Ishikawa (cell line): ENCODE data around the gene SLC22A3.

Source experiments
- FOXM1 ChIP-seq: IDR thresholded peaks from 2 replicates; pipeline ENCODE4 v1.6.1; 2012; ENCODE audit warnings: low read depth, borderline replicate concordance
- NFIC ChIP-seq: IDR thresholded peaks from 2 replicates; pipeline ENCODE4 v1.6.1; 2012
- TAF1 ChIP-seq: IDR thresholded peaks from 2 replicates; pipeline ENCODE4 v1.6.1; 2012; ENCODE audit warnings: low read depth, mild to moderate bottlenecking
- TCF12 ChIP-seq: IDR thresholded peaks from 2 replicates; pipeline ENCODE4 v1.6.1; 2012; ENCODE audit warnings: low read depth
- TF ChIP-seq, protein P1 (sequence below): IDR thresholded peaks from 2 replicates; pipeline ENCODE4 v1.6.1; 2012; ENCODE audit warnings: low read depth, mild to moderate bottlenecking
- TF ChIP-seq, protein P2 (sequence below): IDR thresholded peaks from 2 replicates; pipeline ENCODE4 v1.6.1; 2012

DNA sequence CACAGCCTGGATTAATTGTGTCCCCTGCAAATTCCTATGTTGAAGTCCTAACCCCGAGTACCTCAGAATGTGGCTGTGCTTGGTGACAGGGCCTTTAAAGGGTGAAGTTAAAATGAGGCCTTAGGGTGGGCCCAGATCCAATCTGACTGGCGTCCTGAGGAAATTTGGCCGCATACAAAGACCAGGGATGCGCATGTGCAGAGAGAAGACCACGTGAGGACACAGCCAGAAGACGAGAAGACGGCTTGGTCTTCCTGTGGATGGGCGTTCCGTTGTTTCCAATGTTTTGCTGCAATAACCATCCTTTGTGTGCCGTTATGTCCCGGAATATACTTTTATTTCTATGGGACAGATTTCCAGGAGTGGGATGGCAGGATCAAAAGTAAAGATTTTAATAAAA, 48.6 kb upstream of the SLC22A3 start:
- TF ChIP-seq FOXM1 (no peak), TCF12 (no peak), TAF1 (no peak), NFIC (no peak)
- TF ChIP-seq, protein P1, sequence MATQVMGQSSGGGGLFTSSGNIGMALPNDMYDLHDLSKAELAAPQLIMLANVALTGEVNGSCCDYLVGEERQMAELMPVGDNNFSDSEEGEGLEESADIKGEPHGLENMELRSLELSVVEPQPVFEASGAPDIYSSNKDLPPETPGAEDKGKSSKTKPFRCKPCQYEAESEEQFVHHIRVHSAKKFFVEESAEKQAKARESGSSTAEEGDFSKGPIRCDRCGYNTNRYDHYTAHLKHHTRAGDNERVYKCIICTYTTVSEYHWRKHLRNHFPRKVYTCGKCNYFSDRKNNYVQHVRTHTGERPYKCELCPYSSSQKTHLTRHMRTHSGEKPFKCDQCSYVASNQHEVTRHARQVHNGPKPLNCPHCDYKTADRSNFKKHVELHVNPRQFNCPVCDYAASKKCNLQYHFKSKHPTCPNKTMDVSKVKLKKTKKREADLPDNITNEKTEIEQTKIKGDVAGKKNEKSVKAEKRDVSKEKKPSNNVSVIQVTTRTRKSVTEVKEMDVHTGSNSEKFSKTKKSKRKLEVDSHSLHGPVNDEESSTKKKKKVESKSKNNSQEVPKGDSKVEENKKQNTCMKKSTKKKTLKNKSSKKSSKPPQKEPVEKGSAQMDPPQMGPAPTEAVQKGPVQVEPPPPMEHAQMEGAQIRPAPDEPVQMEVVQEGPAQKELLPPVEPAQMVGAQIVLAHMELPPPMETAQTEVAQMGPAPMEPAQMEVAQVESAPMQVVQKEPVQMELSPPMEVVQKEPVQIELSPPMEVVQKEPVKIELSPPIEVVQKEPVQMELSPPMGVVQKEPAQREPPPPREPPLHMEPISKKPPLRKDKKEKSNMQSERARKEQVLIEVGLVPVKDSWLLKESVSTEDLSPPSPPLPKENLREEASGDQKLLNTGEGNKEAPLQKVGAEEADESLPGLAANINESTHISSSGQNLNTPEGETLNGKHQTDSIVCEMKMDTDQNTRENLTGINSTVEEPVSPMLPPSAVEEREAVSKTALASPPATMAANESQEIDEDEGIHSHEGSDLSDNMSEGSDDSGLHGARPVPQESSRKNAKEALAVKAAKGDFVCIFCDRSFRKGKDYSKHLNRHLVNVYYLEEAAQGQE, result no peak
- TF ChIP-seq, protein P2, sequence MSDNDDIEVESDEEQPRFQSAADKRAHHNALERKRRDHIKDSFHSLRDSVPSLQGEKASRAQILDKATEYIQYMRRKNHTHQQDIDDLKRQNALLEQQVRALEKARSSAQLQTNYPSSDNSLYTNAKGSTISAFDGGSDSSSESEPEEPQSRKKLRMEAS, result no peak
